ENCODE data around the gene COQ10A. TPM values are rescaled to one million over a fixed set of nuclear protein-coding genes. Genes with fewer than 3 reads are reported as not detected.

The COQ10A gene
- total RNA-seq, 1 experiment from 2014 or later = 6.9 TPM

GRCh38 chr12:56286044-56286830 lies 19.5 kb downstream of the COQ10A start:
- POLR2A ChIA-PET (ENCODE audit: unreplicated experiment) = interaction anchor here (0.7 to 0.8 kb wide), 2 partner anchors 178 to 190 kb away, joined by 3 to 4 read pairs; no protein-coding TSS in a partner anchor
- Histone ChIP-seq H3K4me1 (replicated peaks; ENCODE audit: insufficient read depth) (peaks cover 12% of the 10 kb centered on the region), H3K27me3 (ENCODE audit: insufficient read depth, low read depth) (no peaks in the 10 kb centered on the region), H3K4me2 (no peak overlapping the region), H3F3A (ENCODE audit: insufficient read depth, low read depth) (peaks cover 24% of the 10 kb centered on the region), H4K20me1 (ENCODE audit: insufficient read depth) (peaks cover 4% of the 10 kb centered on the region; the same call in 1 of the 2 replicates), H3K79me2 (ENCODE audit: low read depth) (peaks cover 36% of the 10 kb centered on the region), H3K4me3 (no peak overlapping the region), H3K9me3 (ENCODE audit: insufficient read depth, low read depth) (no peaks in the 10 kb centered on the region), H3K36me3 (ENCODE audit: low read depth) (peaks cover 26% of the 10 kb centered on the region), H2AFZ (no peak overlapping the region), H3K9me2 (ENCODE audit: insufficient read depth) (no peaks in the 10 kb centered on the region), H3K27ac (no peak overlapping the region)
- TF ChIP-seq EZH2 (IDR thresholded peaks at IDR 0.05; ENCODE audit: low read depth) = no peak
- no peak for TF ChIP-seq CTCF (conservative IDR thresholded peaks at IDR 0.05)
- DNase-seq = no peak
- CTCF ChIA-PET = interaction anchor here (0.6 kb wide), 1 partner anchor 93 kb away, joined by 3 read pairs; no protein-coding TSS in a partner anchor
- no TSS peak for BruUV-seq (replicated peaks)
- intact Hi-C loops (cut with micrococcal nuclease; ENCODE audit: unreplicated experiment) = no loop called here

GRCh38 chr12:56288705-56289387 lies 22.1 kb downstream of the COQ10A start:
- peaks cover 11% of the 10 kb centered on the region; the same call in 1 of the 2 replicates for H3K36me3 ChIP-seq (ENCODE audit: low read depth)
- no peak overlapping the region for H3K4me2 ChIP-seq
- CTCF ChIA-PET = interaction anchor here (0.6 kb wide), 1 partner anchor 69 kb away, joined by 5 read pairs; no protein-coding TSS in a partner anchor
- no peaks in the 10 kb centered on the region for H3K27me3 ChIP-seq (ENCODE audit: insufficient read depth, low read depth)
- TF ChIP-seq EZH2 (IDR thresholded peaks at IDR 0.05; ENCODE audit: low read depth) = no peak
- no peak for TF ChIP-seq CTCF (conservative IDR thresholded peaks at IDR 0.05)
- no peaks in the 10 kb centered on the region for H3K9me3 ChIP-seq (ENCODE audit: insufficient read depth, low read depth)
- no peak overlapping the region for H3K27ac ChIP-seq
- intact Hi-C loops (cut with micrococcal nuclease; ENCODE audit: unreplicated experiment) = no loop called here
- DNase-seq = no peak
- no peak overlapping the region for H3K4me3 ChIP-seq
- POLR2A ChIA-PET (ENCODE audit: unreplicated experiment) = no interaction called here
- H3K4me1 ChIP-seq (replicated peaks; ENCODE audit: insufficient read depth) = peaks cover 35% of the 10 kb centered on the region
- H3K79me2 ChIP-seq (ENCODE audit: low read depth) = peaks cover 47% of the 10 kb centered on the region
- H3F3A ChIP-seq (ENCODE audit: insufficient read depth, low read depth) = peaks cover 41% of the 10 kb centered on the region
- H2AFZ ChIP-seq = no peak overlapping the region
- BruUV-seq (replicated peaks) = no TSS peak
- H3K9me2 ChIP-seq (ENCODE audit: insufficient read depth) = no peaks in the 10 kb centered on the region
- H4K20me1 ChIP-seq (ENCODE audit: insufficient read depth) = peaks cover 10% of the 10 kb centered on the region

- Histone ChIP-seq H3K9me3 (ENCODE audit: insufficient read depth, low read depth) (no peaks in the 10 kb centered on the region), H3F3A (ENCODE audit: insufficient read depth, low read depth) (peaks cover 57% of the 10 kb centered on the region), H3K4me1 (replicated peaks; ENCODE audit: insufficient read depth) (peaks cover 56% of the 10 kb centered on the region), H3K9me2 (ENCODE audit: insufficient read depth) (no peaks in the 10 kb centered on the region), H3K4me2 (no peak overlapping the region), H3K79me2 (ENCODE audit: low read depth) (peaks cover 84% of the 10 kb centered on the region), H3K27ac (peak overlapping the region; percentile 51), H2AFZ (no peak overlapping the region), H3K27me3 (ENCODE audit: insufficient read depth, low read depth) (no peaks in the 10 kb centered on the region), H4K20me1 (ENCODE audit: insufficient read depth) (peaks cover 6% of the 10 kb centered on the region), H3K4me3 (no peak overlapping the region), H3K36me3 (ENCODE audit: low read depth) (0 out of 2 replicates have a peak, but pooled peaks cover 21% of the 10 kb centered on the region)
- no peak for DNase-seq
- TF ChIP-seq EZH2 (IDR thresholded peaks at IDR 0.05; ENCODE audit: low read depth) (no peak), CTCF (conservative IDR thresholded peaks at IDR 0.05) (no peak)
- CTCF ChIA-PET = no interaction called here
- POLR2A ChIA-PET (ENCODE audit: unreplicated experiment) = no interaction called here
- no TSS peak for BruUV-seq (replicated peaks)
- intact Hi-C loops (cut with micrococcal nuclease; ENCODE audit: unreplicated experiment) = no loop called here
Measured at GRCh38 chr12:56293795-56294194, 27.1 kb downstream of the COQ10A start.

Data from PC-9 (cell line).